Effector memory CD8-positive, alpha-beta T cell (primary cell): ENCODE results near the gene CHP1.
A peak's percentile ranks its signal among the peaks of the same experiment; 100 is the strongest.
"Not testable (repeated sequence)": the region's sequence is repeated elsewhere in the genome, so short reads cannot be mapped to it uniquely, and the experiment has no call there.

ENCODE experiments used
- ATAC-seq: fragments of 150-1000 bp; cut with Tn5 transposase; replicated peaks from 2 replicates; pipeline ENCODE4 v1.10.0; 2021; ENCODE audit warnings: mild to moderate bottlenecking, moderate library complexity
- DNase-seq, 3 experiments: peaks; one replicate each; pipeline ENCODE4 v3.0.0; 2021
- H3K27ac Mint-ChIP-seq, 2 donors: one replicate each; pipeline ENCODE4 v1.8.0; 2022; ENCODE audit warnings: mild to moderate bottlenecking in 2 of 2, mixed read lengths in 2 of 2, moderate library complexity in 2 of 2
- H3K27me3 Mint-ChIP-seq, 2 donors: one replicate each; pipeline ENCODE4 v1.8.0; 2022; ENCODE audit warnings: mixed read lengths in 2 of 2
- H3K36me3 Mint-ChIP-seq: one replicate; pipeline ENCODE4 v1.8.0; 2022; ENCODE audit warnings: mild to moderate bottlenecking, moderate library complexity, mixed read lengths; ENCODE audit not compliant: insufficient read depth
- H3K4me1 Mint-ChIP-seq, 2 donors: one replicate each; pipeline ENCODE4 v1.8.0; 2022; ENCODE audit warnings: low read depth in 2 of 2, mixed read lengths in 2 of 2
- H3K4me3 Mint-ChIP-seq, 2 donors: one replicate each; pipeline ENCODE4 v1.8.0; 2022; ENCODE audit warnings: mild to moderate bottlenecking in 2 of 2, mixed read lengths in 2 of 2, moderate library complexity in 2 of 2
- H3K9me3 Mint-ChIP-seq, 2 donors: one replicate each; pipeline ENCODE4 v1.8.0; 2022; ENCODE audit warnings: mixed read lengths in 2 of 2

The CHP1 gene

GRCh38 chr15:41288464-41288863, 57.4 kb downstream of the CHP1 start:
- no peak overlapping the region for H3K4me3 Mint-ChIP-seq
- H3K36me3 Mint-ChIP-seq: peaks cover 56% of the 10 kb centered on the region

GRCh38 chr15:41289953-41290352, 58.9 kb downstream of the CHP1 start:
- Mint-ChIP-seq H3K4me1 (peaks cover 18 to 26% of the 10 kb centered on the region in 2 donors), H3K27me3 (no peaks in the 10 kb centered on the region), H3K4me3 (no peak overlapping the region), H3K27ac (peak overlapping the region in 1 of 2 donors; percentile 28), H3K9me3 (no peaks in the 10 kb centered on the region), H3K36me3 (peaks cover 42% of the 10 kb centered on the region)
- DNase-seq (no peak), ATAC-seq (no peak)

More at GRCh38 chr15:41288464-41288863, 57.4 kb downstream of the CHP1 start:
- no peak for DNase-seq
- ATAC-seq: no peak
- peak overlapping the region; percentile 17 to 56 for H3K27ac Mint-ChIP-seq
- no peaks in the 10 kb centered on the region for H3K27me3 Mint-ChIP-seq
- no peaks in the 10 kb centered on the region for H3K9me3 Mint-ChIP-seq
- peaks cover 18 to 23% of the 10 kb centered on the region in 2 donors for H3K4me1 Mint-ChIP-seq

DNA sequence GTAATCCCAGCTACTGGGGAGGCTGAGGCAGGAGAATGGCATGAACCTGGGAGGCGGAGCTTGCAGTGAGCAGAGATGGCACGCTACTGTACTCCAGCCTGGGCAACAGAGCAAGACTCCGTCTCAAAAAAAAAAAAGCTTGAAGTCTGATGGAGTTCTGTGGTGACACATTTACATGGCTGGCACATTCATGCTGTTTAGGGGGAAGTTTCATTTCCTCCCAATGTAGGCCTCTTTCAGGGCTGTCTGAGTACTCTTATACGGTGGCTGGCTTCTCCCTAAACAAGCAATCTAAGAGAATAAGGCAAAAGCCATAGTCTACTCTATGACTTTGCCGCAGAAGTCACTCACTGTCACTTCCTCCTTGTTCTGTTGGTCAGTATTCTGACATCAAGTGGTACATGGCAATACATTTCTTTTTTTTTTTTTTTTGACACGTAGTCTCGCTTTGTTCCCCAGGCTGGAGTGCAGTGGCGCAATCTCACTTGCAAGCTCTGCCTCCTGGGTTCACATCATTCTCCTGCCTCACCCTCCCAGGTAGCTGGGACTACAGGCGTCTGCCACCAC, 60.1 kb downstream of the CHP1 start:
- H3K4me1 Mint-ChIP-seq: peaks cover 13 to 24% of the 10 kb centered on the region in 2 donors
- ATAC-seq (peak; percentile 63), DNase-seq (no peak)
- no peaks in the 10 kb centered on the region for H3K9me3 Mint-ChIP-seq
- no peaks in the 10 kb centered on the region for H3K27me3 Mint-ChIP-seq
- H3K36me3 Mint-ChIP-seq: peaks cover 40% of the 10 kb centered on the region
- no peak overlapping the region for H3K4me3 Mint-ChIP-seq
- H3K27ac Mint-ChIP-seq: peak overlapping the region; percentile 20 to 28

GRCh38 chr15:41292521-41292920, 61.5 kb downstream of the CHP1 start:
- no peak for DNase-seq
- Mint-ChIP-seq H3K4me3 (no peak overlapping the region), H3K27ac (peak overlapping the region; percentile 38 to 52), H3K27me3 (no peaks in the 10 kb centered on the region), H3K36me3 (peaks cover 40% of the 10 kb centered on the region), H3K9me3 (no peaks in the 10 kb centered on the region), H3K4me1 (peaks cover 11 to 20% of the 10 kb centered on the region in 2 donors)
- ATAC-seq: no peak

DNA sequence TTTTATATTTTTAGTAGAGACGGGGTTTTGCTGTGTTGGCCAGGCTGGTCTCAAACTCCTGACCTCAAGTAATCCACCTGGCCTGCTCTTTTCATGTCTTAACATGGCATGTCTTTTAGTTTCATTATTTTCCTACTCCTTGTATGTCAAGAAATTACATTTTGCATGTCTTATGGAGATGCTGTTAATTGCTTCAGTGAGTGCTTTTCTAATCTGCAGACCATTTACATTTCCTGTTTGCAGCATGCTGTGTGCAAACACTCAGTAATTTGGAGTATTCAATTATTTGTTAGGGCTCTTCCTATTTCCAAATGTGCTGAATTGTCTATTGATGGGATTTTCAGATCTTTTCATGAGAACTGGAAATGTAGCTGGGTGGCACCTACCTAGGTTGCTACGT, 70.1 kb downstream of the CHP1 start:
- Mint-ChIP-seq H3K27ac (peak overlapping the region; percentile 52 to 65), H3K36me3 (peaks cover 26% of the 10 kb centered on the region), H3K4me1 (peaks cover 0 to 21% of the 10 kb centered on the region in 2 donors)
- not testable (repeated sequence) for DNase-seq, H3K4me3 Mint-ChIP-seq, H3K27me3 Mint-ChIP-seq, ATAC-seq, H3K9me3 Mint-ChIP-seq

- H3K36me3 Mint-ChIP-seq: peaks cover 21% of the 10 kb centered on the region
- no peaks in the 10 kb centered on the region for H3K9me3 Mint-ChIP-seq
- H3K27me3 Mint-ChIP-seq: no peaks in the 10 kb centered on the region
- peaks cover 0 to 21% of the 10 kb centered on the region in 2 donors for H3K4me1 Mint-ChIP-seq
- H3K27ac Mint-ChIP-seq: peak overlapping the region; percentile 52 to 65
- no peak overlapping the region for H3K4me3 Mint-ChIP-seq
- ATAC-seq (no peak), DNase-seq (no peak)
Measured at GRCh38 chr15:41301587-41301986, 70.5 kb downstream of the CHP1 start.

- ATAC-seq (no peak), DNase-seq (no peak)
- Mint-ChIP-seq H3K27ac (peak overlapping the region in 1 of 2 donors; percentile 52), H3K4me3 (no peak overlapping the region), H3K9me3 (no peaks in the 10 kb centered on the region), H3K27me3 (no peaks in the 10 kb centered on the region), H3K36me3 (no peaks in the 10 kb centered on the region), H3K4me1 (peaks cover 0 to 21% of the 10 kb centered on the region in 2 donors)
Measured at GRCh38 chr15:41304149-41304770, 73.2 kb downstream of the CHP1 start.

- Mint-ChIP-seq H3K27me3 (no peaks in the 10 kb centered on the region), H3K36me3 (peaks cover 9% of the 10 kb centered on the region), H3K4me3 (no peak overlapping the region), H3K27ac (no peak overlapping the region), H3K9me3 (no peaks in the 10 kb centered on the region), H3K4me1 (peaks cover 0 to 2% of the 10 kb centered on the region in 2 donors)
- ATAC-seq (no peak), DNase-seq (no peak)
Measured at GRCh38 chr15:41307679-41308078, 76.6 kb downstream of the CHP1 start.

DNA sequence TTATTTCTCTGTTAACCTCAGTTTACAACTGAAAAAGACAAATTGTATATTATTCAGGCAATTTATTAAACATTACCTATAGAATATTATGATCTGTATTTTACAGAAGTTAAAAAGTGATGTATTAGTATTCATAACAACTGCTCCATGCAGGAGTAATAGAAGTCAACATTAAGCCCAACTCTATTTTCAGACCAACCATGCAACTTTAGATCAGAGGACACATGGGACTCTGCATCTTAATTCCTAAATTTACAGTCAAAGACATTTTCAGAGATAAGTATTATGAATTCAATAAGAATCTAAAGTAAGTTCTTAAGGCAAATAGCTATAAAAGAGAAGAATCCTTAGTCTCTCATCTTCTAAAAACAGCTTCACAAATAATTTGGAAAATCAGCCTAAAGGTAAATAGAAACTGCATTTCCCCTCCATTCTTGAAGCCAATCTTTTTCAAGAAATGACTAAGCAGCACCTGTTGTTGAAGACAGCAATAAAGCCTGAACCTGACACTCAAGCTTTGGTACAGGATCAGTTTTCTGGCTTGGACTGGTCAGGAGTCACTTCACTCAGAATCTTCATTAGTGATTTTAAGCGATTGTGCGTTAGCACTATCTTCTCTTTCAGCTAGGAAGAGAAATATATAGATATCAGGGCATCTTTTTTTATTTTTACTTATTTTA, 78.3 kb downstream of the CHP1 start:
- Mint-ChIP-seq H3K4me3 (no peak overlapping the region), H3K9me3 (no peaks in the 10 kb centered on the region), H3K4me1 (no peaks in the 10 kb centered on the region), H3K27me3 (no peaks in the 10 kb centered on the region), H3K27ac (no peak overlapping the region), H3K36me3 (peaks cover 9% of the 10 kb centered on the region)
- ATAC-seq: no peak
- DNase-seq: no peak

- H3K4me1 Mint-ChIP-seq, H3K9me3 Mint-ChIP-seq, DNase-seq, H3K4me3 Mint-ChIP-seq, H3K36me3 Mint-ChIP-seq, ATAC-seq, H3K27ac Mint-ChIP-seq, H3K27me3 Mint-ChIP-seq: not testable (repeated sequence)
Measured at GRCh38 chr15:41320805-41321330, 89.8 kb downstream of the CHP1 start.

DNA sequence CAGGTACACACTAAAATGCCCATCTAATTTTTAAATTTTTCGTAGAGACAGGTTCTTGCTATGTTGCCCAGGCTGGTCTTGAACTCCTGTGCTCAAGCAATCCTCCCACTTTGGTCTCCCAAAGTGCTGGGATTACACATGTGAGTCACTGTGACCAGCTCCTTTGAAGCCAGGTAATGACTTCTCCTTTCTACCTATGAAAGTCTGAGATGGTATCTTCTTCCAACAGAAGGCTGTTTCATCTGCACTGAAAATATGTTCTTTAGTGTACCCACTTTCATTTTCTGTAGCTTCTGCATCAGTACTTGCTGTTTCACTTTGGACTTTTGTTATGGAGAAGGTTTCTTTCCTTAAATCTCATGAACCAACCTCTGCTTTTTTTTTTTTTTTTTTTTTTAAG, 92.5 kb downstream of the CHP1 start:
- H3K27ac Mint-ChIP-seq: no peak overlapping the region
- H3K9me3 Mint-ChIP-seq: no peaks in the 10 kb centered on the region

GRCh38 chr15:41331281-41331680, 100.2 kb downstream of the CHP1 start:
- peaks cover 18 to 29% of the 10 kb centered on the region in 2 donors for H3K4me1 Mint-ChIP-seq

More for the DNA sequence above, 92.5 kb downstream of the CHP1 start:
- DNase-seq (no peak), ATAC-seq (no peak)
- Mint-ChIP-seq H3K4me3 (no peak overlapping the region), H3K36me3 (peaks cover 7% of the 10 kb centered on the region), H3K4me1 (no peaks in the 10 kb centered on the region), H3K27me3 (no peaks in the 10 kb centered on the region)

More at GRCh38 chr15:41331281-41331680, 100.2 kb downstream of the CHP1 start:
- H3K27ac Mint-ChIP-seq: peak overlapping the region; percentile 85 to 92
- no peaks in the 10 kb centered on the region for H3K9me3 Mint-ChIP-seq
- peaks cover 10% of the 10 kb centered on the region for H3K36me3 Mint-ChIP-seq
- no peak for DNase-seq
- no peak for ATAC-seq
- H3K27me3 Mint-ChIP-seq: no peaks in the 10 kb centered on the region
- H3K4me3 Mint-ChIP-seq: peak overlapping the region; percentile 95 to 97
